Stimulated activated naive CD8-positive, alpha-beta T cell treated with anti-CD3 and anti-CD28 coated beads, Interleukin-15, Interleukin-2, amounts not matched to agents 100 ng/mL and 50 ng/mL, for 24 hours (primary cell): ENCODE results near the gene MDGA2.
A peak's percentile ranks its signal among the peaks of the same experiment; 100 is the strongest.

Experiments
- H3K27ac Mint-ChIP-seq: one replicate; pipeline ENCODE4 v1.8.0; 2021; ENCODE audit warnings: mild to moderate bottlenecking, mixed read lengths
- H3K27me3 Mint-ChIP-seq: one replicate; pipeline ENCODE4 v1.8.0; 2021; ENCODE audit warnings: mixed read lengths
- H3K36me3 Mint-ChIP-seq: one replicate; pipeline ENCODE4 v1.8.0; 2021; ENCODE audit warnings: low read depth, mixed read lengths
- H3K4me1 Mint-ChIP-seq: one replicate; pipeline ENCODE4 v1.8.0; 2021; ENCODE audit warnings: low read depth, mixed read lengths
- H3K4me3 Mint-ChIP-seq: one replicate; pipeline ENCODE4 v1.8.0; 2021; ENCODE audit warnings: mild to moderate bottlenecking, mixed read lengths
- H3K9me3 Mint-ChIP-seq: one replicate; pipeline ENCODE4 v1.8.0; 2021; ENCODE audit warnings: mixed read lengths

Gene MDGA2

DNA sequence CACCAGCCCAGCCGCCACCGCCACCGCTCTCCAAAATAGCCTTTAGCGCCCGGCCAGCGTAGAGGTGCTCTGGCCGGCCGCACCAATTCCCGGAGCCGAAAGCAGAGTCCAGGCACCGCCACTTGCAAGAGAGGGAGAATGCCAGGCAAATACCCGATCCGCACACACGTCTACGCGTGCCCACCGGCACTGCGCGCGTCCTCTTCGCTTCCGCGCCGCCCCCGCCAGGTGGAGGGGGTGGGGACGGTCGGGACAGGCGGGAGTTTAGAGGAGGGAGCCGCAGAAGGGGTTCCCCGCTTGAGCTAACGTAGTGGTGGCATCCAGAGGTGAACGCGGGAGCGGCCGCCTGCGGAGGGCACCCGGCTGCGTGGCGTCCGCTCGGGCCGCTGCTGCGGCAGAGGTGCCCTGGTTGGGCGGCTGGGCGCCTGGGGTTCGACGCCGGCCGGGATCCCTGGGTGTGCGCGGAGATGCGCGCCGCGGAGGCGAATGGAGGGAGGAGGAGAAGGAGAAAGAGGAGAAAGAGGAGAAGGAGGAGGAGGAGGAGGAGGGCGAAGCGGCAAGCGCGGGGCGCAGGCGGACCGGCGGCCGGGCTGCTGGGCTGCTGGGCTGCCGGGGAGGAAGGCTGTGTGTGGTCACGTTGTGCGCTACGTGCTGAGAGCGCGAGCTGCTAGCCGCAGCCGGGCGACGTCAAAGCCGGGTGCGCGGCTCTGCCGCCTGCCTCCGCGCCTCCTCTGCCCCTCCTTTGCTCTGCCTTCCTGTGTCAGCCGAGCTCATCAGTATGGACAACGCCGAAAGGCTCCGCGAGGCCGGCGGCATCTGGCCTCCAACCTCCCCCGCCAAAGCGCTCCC, at the start of gene MDGA2:
TSS of gene MDGA2 (minus strand) at position 140 of the 849 bp plus-strand sequence.
- H3K4me3 Mint-ChIP-seq: peak within 1 kb of the TSS; percentile 10
- H3K9me3 Mint-ChIP-seq: no peaks in the 10 kb centered on the region
- no peak within 1 kb of the TSS for H3K27ac Mint-ChIP-seq
- peaks cover 3% of the 10 kb centered on the region for H3K4me1 Mint-ChIP-seq
- peaks cover 48% of the 10 kb centered on the region for H3K27me3 Mint-ChIP-seq
- H3K36me3 Mint-ChIP-seq: no peaks in the 10 kb centered on the region

- Mint-ChIP-seq H3K27ac (no peak overlapping the region), H3K4me1 (no peaks in the 10 kb centered on the region), H3K36me3 (no peaks in the 10 kb centered on the region), H3K27me3 (no peaks in the 10 kb centered on the region), H3K9me3 (no peaks in the 10 kb centered on the region), H3K4me3 (no peak overlapping the region)
These were observed 47.7 kb upstream of the MDGA2 start for GRCh38 chr14:47722929-47723693.

GRCh38 chr14:47720281-47720680, 44.9 kb upstream of the MDGA2 start:
- Mint-ChIP-seq H3K4me1 (no peaks in the 10 kb centered on the region), H3K27ac (no peak overlapping the region), H3K4me3 (no peak overlapping the region), H3K27me3 (no peaks in the 10 kb centered on the region), H3K9me3 (no peaks in the 10 kb centered on the region), H3K36me3 (no peaks in the 10 kb centered on the region)

DNA sequence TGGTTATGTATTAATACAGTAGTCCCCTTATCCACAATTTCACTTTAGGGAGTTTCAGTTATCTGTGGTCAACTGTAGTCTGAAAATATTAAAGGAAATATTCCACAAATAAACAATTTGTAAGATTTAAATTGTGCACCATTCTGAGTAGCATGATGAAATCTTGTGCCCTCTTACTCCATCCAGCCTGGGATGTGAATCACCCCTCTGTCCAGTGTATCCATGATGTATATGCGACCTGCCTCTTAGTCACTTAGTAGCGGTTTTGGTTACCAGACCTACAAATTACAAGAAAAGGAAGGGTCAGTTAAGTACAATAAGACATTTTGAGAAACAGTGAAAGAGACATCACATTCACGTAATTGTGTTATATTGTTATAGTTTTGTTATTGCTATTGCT, 39.9 kb upstream of the MDGA2 start:
- Mint-ChIP-seq H3K4me3 (no peak overlapping the region), H3K36me3 (no peaks in the 10 kb centered on the region), H3K27me3 (no peaks in the 10 kb centered on the region), H3K4me1 (no peaks in the 10 kb centered on the region), H3K9me3 (no peaks in the 10 kb centered on the region), H3K27ac (no peak overlapping the region)

DNA sequence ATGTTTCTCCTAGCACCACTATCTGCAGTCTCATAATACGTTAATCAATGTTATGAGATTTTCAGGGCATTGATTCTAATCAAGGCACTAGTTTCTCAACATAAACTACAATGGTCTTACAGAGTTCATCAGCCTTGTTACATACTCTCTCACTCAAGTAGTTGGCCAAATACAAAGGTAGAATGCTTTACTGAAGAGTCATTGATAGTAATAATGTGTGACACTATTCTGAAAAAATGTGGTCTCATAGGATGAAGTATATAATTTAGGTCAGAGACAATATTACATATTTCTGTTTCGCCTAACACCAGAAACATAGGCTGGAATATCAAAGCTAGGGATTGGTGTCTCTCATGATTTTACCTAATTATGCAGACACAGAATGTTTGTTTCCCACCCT, 35.2 kb upstream of the MDGA2 start:
- H3K4me3 Mint-ChIP-seq: no peak overlapping the region
- peaks cover 10% of the 10 kb centered on the region for H3K9me3 Mint-ChIP-seq
- no peaks in the 10 kb centered on the region for H3K27me3 Mint-ChIP-seq
- H3K27ac Mint-ChIP-seq: no peak overlapping the region
- H3K36me3 Mint-ChIP-seq: no peaks in the 10 kb centered on the region
- no peaks in the 10 kb centered on the region for H3K4me1 Mint-ChIP-seq

GRCh38 chr14:47705683-47706082, 30.3 kb upstream of the MDGA2 start:
- Mint-ChIP-seq H3K27me3 (no peaks in the 10 kb centered on the region), H3K4me1 (no peaks in the 10 kb centered on the region), H3K36me3 (no peaks in the 10 kb centered on the region), H3K27ac (no peak overlapping the region), H3K9me3 (peaks cover 15% of the 10 kb centered on the region), H3K4me3 (no peak overlapping the region)

DNA sequence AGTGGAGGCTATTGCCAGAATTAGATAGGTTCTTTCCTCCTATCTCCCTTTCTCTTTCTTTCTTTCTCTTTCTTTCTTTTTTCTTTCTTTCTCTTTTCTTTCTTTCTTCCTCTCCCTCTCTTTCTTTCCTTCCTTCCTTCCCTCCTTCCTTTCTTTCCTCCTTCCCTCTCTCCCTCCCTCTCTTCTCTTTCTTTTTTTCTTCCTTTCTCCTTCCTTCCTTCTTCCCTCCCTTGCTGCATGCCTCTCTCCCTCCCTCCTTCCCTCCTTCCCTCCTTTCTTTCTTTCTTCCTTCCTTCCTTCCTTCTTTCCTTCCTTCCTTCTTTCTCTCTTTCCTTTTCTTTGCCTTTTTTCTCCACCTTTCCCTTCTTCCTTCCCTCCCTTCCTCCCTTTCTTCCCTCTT, 16.4 kb upstream of the MDGA2 start:
- H3K4me1 Mint-ChIP-seq: no peaks in the 10 kb centered on the region
- H3K36me3 Mint-ChIP-seq: no peaks in the 10 kb centered on the region
- no peak overlapping the region for H3K27ac Mint-ChIP-seq
- no peaks in the 10 kb centered on the region for H3K27me3 Mint-ChIP-seq
- no peaks in the 10 kb centered on the region for H3K9me3 Mint-ChIP-seq
- no peak overlapping the region for H3K4me3 Mint-ChIP-seq

GRCh38 chr14:47678993-47679392, 3.6 kb upstream of the MDGA2 start:
- H3K27me3 Mint-ChIP-seq: peaks cover 28% of the 10 kb centered on the region
- H3K36me3 Mint-ChIP-seq: no peaks in the 10 kb centered on the region
- H3K4me3 Mint-ChIP-seq: no peak overlapping the region
- H3K27ac Mint-ChIP-seq: no peak overlapping the region
- H3K4me1 Mint-ChIP-seq: peaks cover 3% of the 10 kb centered on the region
- no peaks in the 10 kb centered on the region for H3K9me3 Mint-ChIP-seq

GRCh38 chr14:47678157-47678556, 2.8 kb upstream of the MDGA2 start:
- no peak overlapping the region for H3K27ac Mint-ChIP-seq
- H3K4me3 Mint-ChIP-seq: no peak overlapping the region
- H3K27me3 Mint-ChIP-seq: peaks cover 34% of the 10 kb centered on the region
- no peaks in the 10 kb centered on the region for H3K36me3 Mint-ChIP-seq
- H3K4me1 Mint-ChIP-seq: peaks cover 3% of the 10 kb centered on the region
- no peaks in the 10 kb centered on the region for H3K9me3 Mint-ChIP-seq

DNA sequence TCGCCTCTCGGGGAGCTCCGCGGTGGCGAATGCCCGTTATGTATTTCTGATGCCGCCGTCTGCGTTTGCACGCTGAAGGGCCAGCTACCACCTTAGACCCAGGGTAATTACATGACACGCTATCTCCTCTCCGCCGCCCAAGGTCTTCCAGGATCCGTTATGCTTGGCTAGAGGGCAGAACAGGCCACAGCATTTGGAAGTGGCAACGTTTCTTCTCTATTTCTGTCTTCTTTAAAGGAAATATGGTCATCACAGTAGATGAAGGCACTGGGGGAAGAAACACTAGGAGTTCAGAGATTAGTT, 861 bp upstream of the MDGA2 start:
- Mint-ChIP-seq H3K4me3 (no peak overlapping the region), H3K36me3 (no peaks in the 10 kb centered on the region), H3K9me3 (no peaks in the 10 kb centered on the region), H3K27ac (no peak overlapping the region), H3K27me3 (peaks cover 46% of the 10 kb centered on the region), H3K4me1 (peaks cover 3% of the 10 kb centered on the region)

DNA sequence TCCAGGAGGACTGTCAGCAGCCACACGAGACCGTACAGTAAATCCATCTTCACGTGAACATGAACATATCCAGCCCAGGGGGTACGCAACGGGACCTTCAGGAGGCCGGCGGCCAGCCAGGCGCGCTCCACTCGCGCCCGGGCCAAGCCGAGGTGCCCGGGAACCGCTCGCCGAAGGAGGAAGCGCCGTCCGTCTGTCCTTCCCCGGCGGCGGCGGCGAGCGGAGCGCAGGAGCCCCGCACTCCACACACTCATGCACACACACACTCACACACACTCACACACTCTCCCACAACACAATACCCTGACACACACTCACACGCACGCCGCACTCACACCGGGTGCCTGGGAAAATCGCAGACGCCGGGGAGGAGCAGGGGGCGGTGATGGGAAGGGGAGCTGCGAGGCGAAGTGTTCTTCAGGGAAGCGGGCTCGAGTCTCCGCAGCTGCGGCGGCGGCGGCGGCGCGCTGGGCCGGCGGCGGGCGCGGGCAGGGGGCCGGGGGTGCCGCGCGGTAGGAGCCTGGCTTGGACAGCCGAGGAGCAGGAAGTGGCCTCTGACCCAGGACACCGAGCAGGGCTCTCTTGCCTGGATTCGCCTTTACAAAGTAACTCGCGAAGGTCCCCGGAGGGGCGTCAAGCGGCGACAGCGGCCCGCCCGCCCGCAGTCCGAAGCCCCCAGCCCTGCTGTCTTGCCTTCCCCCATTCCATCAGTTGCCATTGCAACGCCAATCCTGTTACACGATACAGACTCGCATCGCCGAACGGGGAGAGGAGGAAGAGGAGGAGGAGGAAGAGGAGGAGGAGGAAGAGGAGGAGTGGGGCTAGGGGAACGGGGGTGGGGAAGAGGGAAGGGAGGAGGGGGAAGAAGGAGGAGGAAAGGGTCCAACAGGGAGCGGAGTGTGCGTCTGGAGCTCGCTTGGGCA, 601 bp downstream of the MDGA2 start:
- H3K4me1 Mint-ChIP-seq: peaks cover 3% of the 10 kb centered on the region
- no peaks in the 10 kb centered on the region for H3K36me3 Mint-ChIP-seq
- no peak overlapping the region for H3K27ac Mint-ChIP-seq
- peaks cover 51% of the 10 kb centered on the region for H3K27me3 Mint-ChIP-seq
- H3K9me3 Mint-ChIP-seq: no peaks in the 10 kb centered on the region
- peak overlapping the region; percentile 10 for H3K4me3 Mint-ChIP-seq

DNA sequence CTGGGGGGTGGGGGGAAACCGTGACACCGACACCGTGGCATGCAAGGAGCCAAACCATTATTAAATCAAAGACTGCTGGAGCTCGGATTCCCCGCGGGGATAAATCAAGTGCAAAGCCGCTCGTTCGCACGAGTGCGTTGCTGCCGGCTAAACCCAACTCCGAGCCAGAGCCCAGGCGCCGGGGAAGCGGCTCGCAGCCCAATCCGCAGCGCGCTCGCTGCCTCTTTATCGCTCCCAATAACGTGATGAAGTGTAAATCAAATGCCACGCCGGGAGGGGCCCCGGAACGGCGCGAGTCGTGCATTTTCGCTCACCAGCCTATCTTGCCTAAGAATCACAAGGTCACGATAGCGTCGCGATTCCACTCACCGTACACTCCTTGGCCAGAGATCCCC, 1.3 kb downstream of the MDGA2 start:
- H3K27ac Mint-ChIP-seq: no peak overlapping the region

DNA sequence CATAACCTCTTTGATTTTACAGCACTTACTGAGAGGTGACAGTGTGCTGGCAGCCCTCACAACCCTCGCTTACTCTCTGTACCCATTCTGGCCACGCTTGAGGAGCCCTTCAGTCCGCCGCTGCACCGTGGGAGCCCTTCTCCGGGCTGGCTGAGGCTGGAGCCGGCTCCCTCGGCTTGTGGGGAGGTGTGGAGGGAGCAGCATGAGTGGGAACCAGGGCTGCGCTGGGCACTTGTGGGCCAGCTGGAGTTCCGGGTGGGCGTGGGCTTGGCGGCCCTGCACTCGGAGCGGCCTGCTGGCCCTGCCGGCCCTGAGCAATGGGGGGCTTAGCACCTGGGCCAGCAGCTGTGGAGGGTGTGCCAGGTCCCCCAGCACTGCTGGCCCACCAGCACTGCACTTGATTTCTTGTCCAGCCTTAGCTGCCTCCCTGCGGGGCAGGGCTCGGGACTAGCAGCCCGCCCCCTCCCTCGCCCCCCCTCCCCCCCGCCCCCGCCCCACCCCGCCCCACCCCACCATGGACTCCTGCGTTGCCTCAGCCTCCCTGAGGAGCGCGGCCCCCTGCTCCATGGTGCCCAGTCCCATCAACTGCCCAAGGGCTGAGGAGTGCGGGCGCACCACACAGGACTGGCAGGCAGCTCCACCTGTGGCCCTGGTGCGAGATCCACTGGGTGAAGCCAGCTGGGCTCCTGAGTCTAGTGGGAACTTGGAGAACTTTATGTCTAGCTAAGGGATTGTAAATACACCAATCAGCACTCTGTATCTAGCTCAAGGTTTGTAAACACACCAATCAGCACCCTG, 9.9 kb downstream of the MDGA2 start:
- Mint-ChIP-seq H3K27ac (no peak overlapping the region), H3K36me3 (no peaks in the 10 kb centered on the region)

More for the DNA sequence above, 1.3 kb downstream of the MDGA2 start:
- H3K36me3 Mint-ChIP-seq: no peaks in the 10 kb centered on the region
- H3K4me1 Mint-ChIP-seq: peaks cover 3% of the 10 kb centered on the region
- no peak overlapping the region for H3K4me3 Mint-ChIP-seq
- H3K27me3 Mint-ChIP-seq: peaks cover 51% of the 10 kb centered on the region
- H3K9me3 Mint-ChIP-seq: no peaks in the 10 kb centered on the region

GRCh38 chr14:47662466-47662865, 12.9 kb downstream of the MDGA2 start:
- Mint-ChIP-seq H3K27ac (no peak overlapping the region), H3K36me3 (no peaks in the 10 kb centered on the region), H3K9me3 (no peaks in the 10 kb centered on the region), H3K4me3 (no peak overlapping the region), H3K27me3 (no peaks in the 10 kb centered on the region), H3K4me1 (no peaks in the 10 kb centered on the region)

More for the DNA sequence above, 9.9 kb downstream of the MDGA2 start:
- Mint-ChIP-seq H3K4me3 (no peak overlapping the region), H3K27me3 (peaks cover 3% of the 10 kb centered on the region), H3K9me3 (no peaks in the 10 kb centered on the region), H3K4me1 (no peaks in the 10 kb centered on the region)
